ENCODE results near the gene ATG7.

The ATG7 gene

GRCh38 chr3:11507719-11508118 lies 235.5 kb downstream of the ATG7 start:
- Histone ChIP-seq H3K79me2 (ENCODE audit: insufficient read depth, low read length) (no peaks in the 10 kb centered on the region), H3K4me2 (ENCODE audit: low read depth, low read length, poor library complexity, severe bottlenecking) (no peak overlapping the region), H3K4me3 (ENCODE audit: insufficient read depth, low read length, poor library complexity, severe bottlenecking) (no peak overlapping the region), H3F3A (ENCODE audit: insufficient read depth) (0 out of 2 replicates have a peak, but pooled peaks cover 8% of the 10 kb centered on the region), H3K36me3 (ENCODE audit: low read length) (no peaks in the 10 kb centered on the region), H4K20me1 (ENCODE audit: low read depth, low read length) (no peaks in the 10 kb centered on the region), H3K9me2 (replicated peaks; ENCODE audit: insufficient read depth, low read length) (no peaks in the 10 kb centered on the region), H3K9ac (ENCODE audit: low read length) (no peak overlapping the region), H3K27me3 (ENCODE audit: low read length) (no peaks in the 10 kb centered on the region), H3K27ac (ENCODE audit: low read depth, low read length) (no peak overlapping the region), H2AFZ (ENCODE audit: low read depth, low read length, severe bottlenecking) (no peak overlapping the region), H3K9me3 (ENCODE audit: insufficient read depth, low read length) (no peaks in the 10 kb centered on the region)
- no peak for TF ChIP-seq CTCF (IDR thresholded peaks at IDR 0.05; ENCODE audit: insufficient read depth, low read length, poor library complexity, severe bottlenecking)
- TF ChIP-seq EZH2phosphoT487 (conservative IDR thresholded peaks at IDR 0.05; ENCODE audit: low read length), result no peak

GRCh38 chr3:11508346-11509172 lies 236.4 kb downstream of the ATG7 start:
- H3K9ac ChIP-seq (ENCODE audit: low read length), result no peak overlapping the region

GRCh38 chr3:11509173-11510000 lies 237.2 kb downstream of the ATG7 start:
- Histone ChIP-seq H3K27ac (ENCODE audit: low read depth, low read length) (peak overlapping the region; percentile 64), H3K4me2 (ENCODE audit: low read depth, low read length, poor library complexity, severe bottlenecking) (peak overlapping the region; percentile 36), H3K9me3 (ENCODE audit: insufficient read depth, low read length) (no peaks in the 10 kb centered on the region)

More at GRCh38 chr3:11508346-11509172, 236.4 kb downstream of the ATG7 start:
- no peaks in the 10 kb centered on the region for H3K27me3 ChIP-seq (ENCODE audit: low read length)
- no peaks in the 10 kb centered on the region for H3K79me2 ChIP-seq (ENCODE audit: insufficient read depth, low read length)
- H3K36me3 ChIP-seq (ENCODE audit: low read length), result no peaks in the 10 kb centered on the region
- no peaks in the 10 kb centered on the region for H3K9me3 ChIP-seq (ENCODE audit: insufficient read depth, low read length)
- H4K20me1 ChIP-seq (ENCODE audit: low read depth, low read length), result no peaks in the 10 kb centered on the region
- H3K4me3 ChIP-seq (ENCODE audit: insufficient read depth, low read length, poor library complexity, severe bottlenecking), result no peak overlapping the region
- H2AFZ ChIP-seq (ENCODE audit: low read depth, low read length, severe bottlenecking), result no peak overlapping the region
- 0 out of 2 replicates have a peak, but pooled peaks cover 8% of the 10 kb centered on the region for H3F3A ChIP-seq (ENCODE audit: insufficient read depth)
- peak overlapping the region; percentile 64 for H3K27ac ChIP-seq (ENCODE audit: low read depth, low read length)
- H3K4me2 ChIP-seq (ENCODE audit: low read depth, low read length, poor library complexity, severe bottlenecking), result peak overlapping the region; percentile 36
- TF ChIP-seq EZH2phosphoT487 (conservative IDR thresholded peaks at IDR 0.05; ENCODE audit: low read length) (no peak), CTCF (IDR thresholded peaks at IDR 0.05; ENCODE audit: insufficient read depth, low read length, poor library complexity, severe bottlenecking) (no peak)
- no peaks in the 10 kb centered on the region for H3K9me2 ChIP-seq (replicated peaks; ENCODE audit: insufficient read depth, low read length)

More at GRCh38 chr3:11509173-11510000, 237.2 kb downstream of the ATG7 start:
- no peak overlapping the region for H3K9ac ChIP-seq (ENCODE audit: low read length)
- H3K79me2 ChIP-seq (ENCODE audit: insufficient read depth, low read length), result no peaks in the 10 kb centered on the region
- TF ChIP-seq EZH2phosphoT487 (conservative IDR thresholded peaks at IDR 0.05; ENCODE audit: low read length) (no peak), CTCF (IDR thresholded peaks at IDR 0.05; ENCODE audit: insufficient read depth, low read length, poor library complexity, severe bottlenecking) (no peak)
- no peaks in the 10 kb centered on the region for H3K9me2 ChIP-seq (replicated peaks; ENCODE audit: insufficient read depth, low read length)
- no peaks in the 10 kb centered on the region for H3K27me3 ChIP-seq (ENCODE audit: low read length)
- 0 out of 2 replicates have a peak, but pooled peaks cover 8% of the 10 kb centered on the region for H3F3A ChIP-seq (ENCODE audit: insufficient read depth)
- H3K4me3 ChIP-seq (ENCODE audit: insufficient read depth, low read length, poor library complexity, severe bottlenecking), result no peak overlapping the region
- H2AFZ ChIP-seq (ENCODE audit: low read depth, low read length, severe bottlenecking), result no peak overlapping the region
- no peaks in the 10 kb centered on the region for H3K36me3 ChIP-seq (ENCODE audit: low read length)
- H4K20me1 ChIP-seq (ENCODE audit: low read depth, low read length), result no peaks in the 10 kb centered on the region

All from SU-DHL-6 (cell line).